Neural crest cell (in vitro differentiated cells): ENCODE measurements around the gene SLC9A3. TPM values are rescaled to one million over a fixed set of nuclear protein-coding genes. Genes with fewer than 3 reads are reported as not detected.

Experiments used
- DNase-seq: peaks from one replicate; pipeline ENCODE4 v3.0.0; 2021; ENCODE audit warnings: low read depth, mixed read lengths, low spot score
- H3K27ac Mint-ChIP-seq: one replicate; pipeline ENCODE4 v1.8.0; 2021; ENCODE audit warnings: mild to moderate bottlenecking, mixed read lengths; ENCODE audit not compliant: unreplicated experiment
- H3K27me3 Mint-ChIP-seq: 2 replicates; pipeline ENCODE4 v1.8.0; 2021; ENCODE audit warnings: low read depth, mild to moderate bottlenecking, mixed read lengths
- H3K36me3 Mint-ChIP-seq: 2 replicates; pipeline ENCODE4 v1.8.0; 2021; ENCODE audit warnings: low read depth, mild to moderate bottlenecking, mixed read lengths
- H3K4me1 Mint-ChIP-seq: 2 replicates; pipeline ENCODE4 v1.8.0; 2021; ENCODE audit warnings: mixed read lengths
- H3K4me3 Mint-ChIP-seq: one replicate; pipeline ENCODE4 v1.8.0; 2021; ENCODE audit warnings: mild to moderate bottlenecking, mixed read lengths
- H3K9me3 Mint-ChIP-seq: 2 replicates; pipeline ENCODE4 v1.8.0; 2021; ENCODE audit warnings: mixed read lengths
- CTCF ChIP-seq: fragments of 200-600 bp; sonication (generic); conservative IDR thresholded peaks from 2 replicates; pipeline ENCODE4 v1.5.0; 2021; ENCODE audit warnings: antibody characterized with exemption, mild to moderate bottlenecking
- total RNA-seq: library from RNA; stranded (reverse); gene quantifications from 2 replicates; pipeline ENCODE4 v1.2.1, GENCODE V29; 2021

SLC9A3 gene
- total RNA-seq, 1 donor from 2014 or later: 1.5 TPM

- H3K9me3 Mint-ChIP-seq: peaks cover 3% of the 10 kb centered on the region
- H3K27ac Mint-ChIP-seq: no peak overlapping the region
- H3K36me3 Mint-ChIP-seq: peaks cover 3% of the 10 kb centered on the region
- DNase-seq: no peak
- H3K4me1 Mint-ChIP-seq: no peaks in the 10 kb centered on the region
- peaks cover 37% of the 10 kb centered on the region for H3K27me3 Mint-ChIP-seq
- no peak for TF ChIP-seq CTCF
- H3K4me3 Mint-ChIP-seq: no peak overlapping the region
Measured at GRCh38 chr5:570886-571285, 46.6 kb upstream of the SLC9A3 start.

- H3K27me3 Mint-ChIP-seq: peaks cover 36% of the 10 kb centered on the region
- DNase-seq: no peak
- no peak for TF ChIP-seq CTCF
- H3K4me1 Mint-ChIP-seq: no peaks in the 10 kb centered on the region
- H3K36me3 Mint-ChIP-seq: no peaks in the 10 kb centered on the region
- H3K27ac Mint-ChIP-seq: no peak overlapping the region
- no peaks in the 10 kb centered on the region for H3K9me3 Mint-ChIP-seq
- no peak overlapping the region for H3K4me3 Mint-ChIP-seq
Measured at GRCh38 chr5:570446-570845, 46.2 kb upstream of the SLC9A3 start.

GRCh38 chr5:569868-570361, 45.7 kb upstream of the SLC9A3 start:
- H3K36me3 Mint-ChIP-seq: no peaks in the 10 kb centered on the region
- TF ChIP-seq CTCF: no peak
- no peaks in the 10 kb centered on the region for H3K4me1 Mint-ChIP-seq
- H3K27me3 Mint-ChIP-seq: peaks cover 32% of the 10 kb centered on the region
- no peak overlapping the region for H3K27ac Mint-ChIP-seq
- DNase-seq: no peak
- H3K9me3 Mint-ChIP-seq: no peaks in the 10 kb centered on the region
- no peak overlapping the region for H3K4me3 Mint-ChIP-seq

GRCh38 chr5:569358-569867, 45.2 kb upstream of the SLC9A3 start:
- H3K4me3 Mint-ChIP-seq: no peak overlapping the region
- H3K4me1 Mint-ChIP-seq: no peaks in the 10 kb centered on the region
- no peak for TF ChIP-seq CTCF
- H3K9me3 Mint-ChIP-seq: no peaks in the 10 kb centered on the region
- H3K36me3 Mint-ChIP-seq: no peaks in the 10 kb centered on the region
- no peak for DNase-seq
- no peak overlapping the region for H3K27ac Mint-ChIP-seq
- peaks cover 29% of the 10 kb centered on the region for H3K27me3 Mint-ChIP-seq

- no peak for TF ChIP-seq CTCF
- no peak overlapping the region for H3K27ac Mint-ChIP-seq
- no peak for DNase-seq
- H3K27me3 Mint-ChIP-seq: peaks cover 27% of the 10 kb centered on the region
- no peaks in the 10 kb centered on the region for H3K36me3 Mint-ChIP-seq
- H3K4me1 Mint-ChIP-seq: no peaks in the 10 kb centered on the region
- no peak overlapping the region for H3K4me3 Mint-ChIP-seq
- H3K9me3 Mint-ChIP-seq: no peaks in the 10 kb centered on the region
Measured at GRCh38 chr5:568809-569208, 44.6 kb upstream of the SLC9A3 start.
